HG03378 (cell line): ENCODE results near the gene IGFBP5.

Experiments used
- ATAC-seq: cut with Tn5 transposase; IDR thresholded peaks from one replicate; pipeline ENCODE4 v1.9.1; 2021; ENCODE audit warnings: mild to moderate bottlenecking, moderate library complexity; ENCODE audit not compliant: unreplicated experiment

Gene IGFBP5

DNA sequence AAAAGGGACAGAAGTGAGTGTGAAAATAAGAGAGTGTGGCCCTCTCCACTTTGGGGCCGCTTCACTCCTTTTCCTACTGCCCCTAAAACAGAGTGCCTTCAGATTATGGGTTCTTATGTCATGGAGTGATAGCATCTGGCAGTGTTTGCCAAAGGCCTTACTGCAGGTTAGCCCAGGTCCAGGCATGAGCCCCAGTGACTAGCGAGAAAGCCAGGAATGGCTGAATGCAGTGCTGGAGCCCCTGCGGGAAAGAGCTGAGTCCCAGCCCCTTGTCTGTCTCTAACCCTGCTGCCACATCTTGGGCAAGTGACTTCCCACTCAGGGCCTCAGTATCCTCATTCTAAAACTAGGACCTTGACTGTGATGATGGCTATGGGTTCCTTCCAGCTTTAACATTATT is 6.0 kb downstream of the IGFBP5 start:
- no peak for ATAC-seq

DNA sequence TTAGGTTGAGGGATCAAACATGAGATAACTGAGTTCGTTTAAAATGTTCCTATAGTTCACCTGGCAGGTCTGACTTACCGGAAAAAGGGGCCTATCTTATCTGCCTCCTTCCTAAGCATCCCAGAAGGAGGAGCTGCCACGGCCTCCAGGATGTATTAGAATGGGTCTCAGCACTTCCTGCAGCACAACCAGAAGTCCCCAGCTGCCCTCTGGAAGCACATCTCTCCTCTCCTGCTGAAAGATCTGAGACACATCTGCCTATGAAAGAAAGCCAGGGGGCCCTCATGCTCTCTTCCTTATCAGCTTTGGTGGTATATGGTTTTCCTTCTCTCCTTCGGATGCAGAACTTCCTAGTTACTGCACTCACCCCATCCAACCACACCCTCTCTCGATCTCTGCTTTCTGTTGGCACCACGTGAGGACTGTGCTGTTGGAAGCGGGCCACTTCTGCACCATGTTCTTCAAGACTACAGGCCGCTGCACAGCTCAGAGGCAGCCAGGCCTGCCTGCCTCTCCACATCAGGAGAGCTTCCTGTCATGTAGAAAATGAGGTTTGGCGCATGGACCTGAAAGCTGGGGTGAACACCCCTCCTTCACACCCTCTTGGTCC is 6.5 kb downstream of the IGFBP5 start:
- ATAC-seq = no peak

DNA sequence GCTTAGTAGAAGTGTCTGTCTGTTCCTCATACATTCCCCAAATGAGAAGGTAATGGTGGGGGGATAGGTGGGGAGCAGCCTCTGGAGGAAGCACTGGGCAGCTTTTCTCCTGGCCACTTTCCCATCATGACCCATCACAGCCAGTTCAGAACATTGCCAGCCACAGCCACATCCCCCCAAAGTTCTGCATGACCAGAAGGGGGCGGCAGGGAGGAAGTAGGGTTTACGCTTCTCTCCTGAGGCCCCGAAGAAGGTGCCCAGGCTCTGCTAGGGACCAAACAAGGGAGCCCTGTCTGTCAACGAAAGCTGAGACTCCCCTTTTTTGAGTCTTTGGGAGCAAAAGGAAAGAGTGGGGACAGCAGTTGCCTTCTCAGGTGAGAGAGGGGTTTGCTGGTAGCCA is 7.7 kb downstream of the IGFBP5 start:
- ATAC-seq = no peak

DNA sequence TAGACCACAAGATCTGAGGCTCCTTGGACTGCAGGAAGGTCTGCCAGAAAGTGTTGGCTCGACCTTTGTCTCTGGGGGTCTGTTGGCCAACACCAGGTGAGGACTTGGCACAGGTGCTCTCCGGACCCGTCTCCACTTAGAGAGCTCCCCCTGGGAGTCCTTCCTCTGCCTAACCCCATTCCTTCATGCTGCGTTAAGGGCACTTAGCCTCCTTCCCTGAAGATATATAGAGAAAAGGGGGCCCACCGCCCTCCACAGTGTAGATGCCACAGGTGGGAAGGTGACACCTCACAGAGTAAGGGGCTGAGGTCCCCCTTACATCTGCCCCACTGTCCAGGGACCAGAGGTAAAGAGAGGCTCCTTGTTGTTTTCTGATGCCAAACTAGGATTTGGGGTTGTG is 8.2 kb downstream of the IGFBP5 start:
- no peak for ATAC-seq

DNA sequence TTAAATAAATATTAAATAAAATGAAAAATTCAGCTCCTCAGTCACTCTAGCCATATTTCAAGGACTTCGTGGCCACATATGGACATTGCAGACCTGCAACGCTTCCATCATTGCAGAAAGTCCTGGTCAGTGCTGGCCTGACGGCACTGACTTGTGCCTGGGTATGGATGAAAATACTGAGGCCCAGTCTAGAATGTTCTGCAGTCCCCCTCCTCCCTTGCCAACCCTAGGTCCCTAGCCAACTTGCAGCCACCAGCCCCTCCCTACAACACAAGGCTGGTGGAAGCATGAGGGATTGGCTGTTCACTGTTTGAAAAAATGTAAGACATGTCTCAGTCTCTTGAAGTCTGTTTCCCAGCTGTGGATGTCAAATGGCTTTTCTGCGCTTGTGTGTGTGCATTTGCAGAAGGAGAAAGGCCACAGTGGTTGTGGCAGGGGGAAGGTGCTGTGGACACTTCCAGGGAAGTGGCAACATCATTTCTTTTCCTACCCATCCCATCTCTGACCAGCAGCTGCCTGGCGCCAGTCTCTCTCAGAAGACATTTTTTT is 9.9 kb downstream of the IGFBP5 start:
- no peak for ATAC-seq

DNA sequence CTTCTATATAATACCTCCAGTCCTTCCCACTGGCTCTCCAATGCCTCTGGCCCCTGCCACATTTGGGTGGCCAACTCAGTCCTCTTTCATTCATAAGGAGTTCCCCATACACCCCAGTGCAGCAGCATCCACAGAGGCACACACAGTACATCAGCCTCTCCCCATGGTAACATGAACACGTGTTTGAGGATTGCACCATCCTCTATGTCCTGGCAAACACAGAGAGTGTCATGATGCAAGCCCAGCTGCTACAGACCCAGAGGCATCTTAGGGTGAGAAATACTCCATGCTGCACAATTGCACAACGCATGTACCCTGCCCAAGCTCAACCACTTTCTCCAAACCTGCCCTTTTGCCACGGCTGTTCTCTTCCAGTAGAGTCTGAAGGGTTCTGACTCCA is 11.5 kb downstream of the IGFBP5 start:
- no peak for ATAC-seq

DNA sequence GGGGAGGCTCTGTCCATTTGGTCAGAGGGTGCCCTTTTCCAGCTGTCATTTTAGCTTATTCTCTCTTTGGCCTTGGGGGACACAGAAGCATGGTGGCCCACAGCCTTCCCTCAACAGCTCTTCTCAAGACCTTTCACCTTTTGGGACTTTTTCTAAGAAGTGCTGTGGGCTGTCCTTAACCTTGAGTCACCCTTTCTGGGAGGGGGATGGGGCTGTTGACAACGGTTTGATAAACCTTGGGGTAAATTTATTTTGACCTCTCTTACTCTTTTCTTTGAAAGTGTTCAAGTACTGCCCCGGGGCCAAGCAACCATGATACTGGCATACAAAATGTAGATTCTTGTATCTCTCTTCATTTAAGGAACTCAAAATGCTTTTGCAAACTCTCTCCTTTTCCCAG is 13.7 kb downstream of the IGFBP5 start:
- ATAC-seq = no peak

DNA sequence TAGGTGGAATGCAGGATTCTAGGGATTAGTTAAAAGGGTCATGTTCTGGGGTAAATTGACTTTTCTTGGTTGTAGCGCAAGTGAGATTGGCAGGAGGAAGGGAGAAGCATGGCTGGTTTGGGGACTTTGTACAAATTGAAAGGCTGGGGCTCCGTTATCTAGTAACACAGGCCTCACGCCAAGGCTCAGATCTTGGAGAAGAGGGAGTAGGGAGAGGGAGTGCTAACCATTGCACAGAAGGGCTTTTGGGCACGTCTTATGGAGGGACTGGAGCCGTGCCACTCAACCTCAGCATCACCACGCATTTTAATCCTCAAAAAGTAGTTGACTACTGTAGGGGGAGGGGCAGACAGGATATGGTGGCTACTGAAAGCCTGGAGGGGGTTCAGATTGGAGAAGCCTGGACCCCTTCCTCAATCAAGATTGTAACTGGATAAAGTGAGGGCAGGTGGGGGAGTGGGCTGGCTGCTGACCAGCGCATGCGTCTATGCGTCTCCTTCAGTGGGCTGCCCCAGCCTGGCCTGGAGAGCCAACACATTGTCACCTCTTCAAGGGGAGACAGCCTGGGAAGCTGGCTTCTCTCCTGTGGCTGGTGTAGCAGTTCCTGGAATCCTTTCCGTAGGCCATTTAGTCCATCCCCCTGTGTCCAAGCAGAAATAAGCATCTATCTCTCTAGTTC is 14.3 kb downstream of the IGFBP5 start:
- ATAC-seq = no peak

DNA sequence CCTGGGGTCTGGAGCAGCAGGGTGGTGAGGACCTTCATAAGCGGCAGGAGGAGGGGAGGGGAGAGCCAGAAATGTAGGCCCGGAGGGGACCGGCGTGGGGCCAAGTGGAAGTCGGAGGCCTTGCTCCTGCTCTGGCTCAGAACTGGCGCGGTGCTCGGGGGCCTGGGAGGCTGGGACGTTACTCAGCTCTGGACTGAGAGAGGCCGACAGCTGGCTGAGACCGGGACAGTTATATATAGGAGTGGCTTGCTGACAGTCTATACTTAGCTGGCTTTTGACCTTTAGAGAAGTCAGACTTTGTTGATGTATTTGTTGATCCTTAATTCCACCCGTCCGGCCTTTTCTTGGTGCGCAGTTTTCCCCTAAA is 15.7 kb downstream of the IGFBP5 start:
- no peak for ATAC-seq

DNA sequence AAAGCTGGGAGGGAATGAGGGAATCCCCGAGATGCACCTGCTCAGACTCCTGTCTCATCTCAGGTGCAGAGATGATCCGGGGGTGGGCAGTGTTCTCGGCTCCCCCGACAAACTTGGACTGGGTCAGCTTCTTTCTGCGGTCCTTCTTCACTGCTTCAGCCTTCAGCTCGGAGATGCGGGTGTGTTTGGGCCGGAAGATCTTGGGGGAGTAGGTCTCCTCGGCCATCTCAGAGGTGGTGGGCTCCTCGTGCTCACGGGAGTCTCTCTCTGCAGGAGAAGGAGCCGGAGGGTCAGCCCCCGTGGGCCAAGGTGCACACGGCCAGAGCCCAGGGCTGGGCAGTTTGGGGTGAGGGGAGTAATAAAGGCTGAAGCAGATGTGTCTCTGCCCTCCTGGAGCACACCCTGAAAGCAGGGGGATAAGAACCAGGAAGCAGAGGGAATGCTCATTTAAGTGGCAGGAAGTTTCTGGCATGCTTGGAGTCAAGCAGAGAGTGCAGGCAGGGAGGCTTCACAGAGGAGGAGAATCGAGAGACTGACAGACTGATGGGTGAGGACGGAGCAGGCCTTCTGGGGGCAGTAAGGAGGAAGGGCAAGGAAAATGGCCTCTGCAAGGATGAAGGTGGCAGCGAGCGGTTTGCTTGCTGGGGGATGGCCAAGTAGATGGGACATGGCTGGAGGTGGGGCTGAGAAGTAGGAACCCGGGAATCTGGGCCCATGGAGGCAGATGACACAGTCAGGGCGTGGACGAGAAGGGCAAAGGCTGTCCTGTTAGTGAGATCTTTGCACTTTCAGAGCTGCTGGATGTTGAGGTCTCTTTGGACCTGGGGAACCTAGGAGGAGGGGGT is 16.3 kb downstream of the IGFBP5 start:
- ATAC-seq = no peak

DNA sequence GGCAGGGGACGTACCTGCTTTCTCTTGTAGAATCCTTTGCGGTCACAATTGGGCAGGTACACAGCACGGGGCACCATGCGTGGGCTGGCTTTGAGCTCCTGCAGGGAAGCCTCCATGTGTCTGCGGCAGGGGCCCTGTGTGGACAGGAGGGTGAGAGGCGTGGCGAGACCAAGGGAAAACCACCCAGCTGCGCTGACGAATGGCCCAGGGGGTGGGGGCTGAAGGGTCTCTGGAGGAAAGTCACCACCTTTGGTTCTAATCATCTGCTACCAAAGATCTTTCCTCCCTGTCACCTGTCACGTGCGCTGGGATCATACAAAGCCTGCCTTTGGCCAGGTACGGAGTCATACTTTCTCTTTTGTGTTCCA is 17.3 kb downstream of the IGFBP5 start:
- ATAC-seq = no peak

DNA sequence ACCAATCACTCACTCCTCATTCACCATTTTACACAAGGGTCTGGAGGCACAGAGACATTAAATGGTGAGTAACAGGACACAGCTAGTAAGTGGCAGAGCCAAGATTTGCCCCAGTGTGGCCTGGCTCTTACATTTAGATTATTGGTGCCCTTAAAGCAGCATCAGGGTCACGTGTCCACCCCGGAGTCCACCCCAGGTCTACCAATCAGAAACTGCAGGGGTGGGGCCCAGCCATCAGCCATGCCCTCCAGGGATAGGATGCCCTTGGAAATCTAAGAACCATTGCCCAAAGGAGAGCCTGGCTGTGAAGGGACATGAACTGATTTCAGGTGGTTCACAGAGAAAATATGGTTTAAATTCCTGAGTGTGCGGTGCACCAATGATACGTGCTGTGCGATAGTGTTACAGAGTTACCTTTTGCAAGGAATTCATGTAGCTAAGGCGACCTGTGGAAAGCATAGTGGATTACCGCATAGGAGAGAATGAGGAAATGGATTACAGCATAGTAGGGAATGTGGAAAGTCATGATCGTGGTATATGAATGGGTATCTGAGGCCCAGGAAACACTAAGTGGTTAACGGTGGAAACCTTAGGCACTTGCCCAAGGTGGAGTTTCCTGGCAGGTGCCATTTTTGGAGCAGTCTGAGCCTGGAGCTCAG is 17.8 kb downstream of the IGFBP5 start:
- no peak for ATAC-seq

DNA sequence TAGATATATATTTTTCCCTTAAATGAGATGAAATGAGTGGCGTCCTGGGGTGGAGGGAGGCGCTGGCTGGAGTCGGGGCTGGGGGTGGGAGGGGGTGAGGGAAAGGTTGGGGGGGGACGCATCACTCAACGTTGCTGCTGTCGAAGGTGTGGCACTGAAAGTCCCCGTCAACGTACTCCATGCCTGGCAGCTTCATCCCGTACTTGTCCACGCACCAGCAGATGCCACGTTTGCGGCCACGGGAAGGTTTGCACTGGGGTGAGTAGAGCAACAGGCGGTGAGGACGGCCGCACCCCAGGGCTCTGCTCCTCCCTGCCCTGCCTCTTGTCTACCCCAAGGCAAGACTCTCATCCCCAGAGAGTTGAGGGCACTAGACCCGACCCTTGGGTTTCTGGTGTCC is 18.7 kb downstream of the IGFBP5 start:
- ATAC-seq = no peak

DNA sequence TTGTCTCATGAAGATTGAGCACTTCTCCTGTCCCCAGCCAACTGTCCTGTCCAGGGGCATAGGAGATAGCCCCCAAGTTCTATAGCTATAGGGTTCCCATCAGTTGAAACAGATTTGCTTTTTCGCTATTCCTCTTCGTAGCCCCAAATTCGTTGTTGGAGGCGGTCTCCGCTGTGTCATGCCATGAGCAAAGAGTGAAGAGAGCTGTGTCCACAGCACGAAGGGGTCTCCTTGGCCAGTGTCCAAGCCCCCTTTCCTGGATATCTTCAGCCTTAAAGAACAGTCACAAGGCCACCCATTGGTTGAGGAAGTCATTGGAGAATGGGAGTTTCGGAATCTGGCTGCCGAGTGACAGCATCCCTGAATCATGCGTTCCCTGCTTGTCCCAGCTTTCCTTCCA is 21.0 kb downstream of the IGFBP5 start:
- ATAC-seq = no peak

DNA sequence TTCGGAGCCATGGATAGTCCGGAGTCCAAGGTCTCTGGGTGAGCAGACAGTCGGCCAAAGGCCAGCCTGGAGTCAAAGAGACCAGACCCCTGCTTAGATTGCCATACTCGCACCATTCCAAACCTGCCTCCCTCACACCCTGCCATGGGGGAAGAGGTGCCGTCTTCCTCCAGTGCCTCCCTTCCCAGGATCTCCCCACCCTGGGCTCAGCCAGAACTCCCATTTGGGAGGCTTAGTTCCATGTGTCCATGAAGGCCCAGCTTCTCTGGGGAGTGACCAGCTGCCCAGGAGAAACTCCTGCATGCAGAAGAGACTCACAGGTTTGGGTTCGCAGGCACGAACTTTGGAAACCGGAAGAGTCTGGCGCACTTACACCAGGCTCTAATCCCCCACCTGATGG is 21.7 kb downstream of the IGFBP5 start:
- ATAC-seq = no peak

DNA sequence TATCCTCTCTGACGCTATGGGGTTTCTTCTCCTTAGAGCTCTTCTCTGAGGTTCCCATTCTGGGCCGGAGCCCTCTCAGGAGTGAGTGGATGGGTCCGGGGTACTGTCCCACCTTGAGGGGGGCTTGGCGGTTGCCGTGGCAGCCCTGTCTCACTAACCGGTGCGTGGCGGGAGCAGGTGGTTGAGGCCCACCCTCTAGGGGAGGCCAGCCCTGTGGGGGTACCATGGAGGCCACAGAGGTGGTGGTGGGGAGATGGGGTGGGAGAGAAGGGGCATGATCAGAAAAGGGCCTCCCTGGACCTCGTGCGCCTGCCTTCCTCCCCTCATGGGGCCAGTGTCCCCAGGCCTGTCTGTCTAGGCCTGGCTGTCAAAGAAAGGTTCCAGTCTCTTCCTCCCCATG is 22.3 kb downstream of the IGFBP5 start:
- ATAC-seq = no peak

DNA sequence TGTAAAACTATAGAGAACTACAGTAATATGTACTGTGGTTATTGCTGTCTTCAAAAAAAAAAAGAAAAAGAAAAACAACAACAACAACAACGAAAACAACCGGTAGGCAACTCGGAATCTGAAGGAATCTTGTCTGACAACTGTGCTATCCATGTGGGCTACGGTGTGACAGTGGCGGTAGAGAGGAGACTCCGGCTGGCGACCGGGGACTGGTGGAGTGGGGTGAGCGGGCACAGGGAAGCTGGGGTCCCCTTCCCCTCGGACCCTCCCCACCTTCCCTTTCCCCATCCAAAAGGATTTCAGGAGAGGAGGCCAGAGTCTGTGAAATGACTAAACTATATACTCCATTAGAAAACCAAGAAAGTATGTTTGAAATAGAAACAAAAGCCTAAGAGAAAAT is 22.9 kb downstream of the IGFBP5 start:
- ATAC-seq = no peak

DNA sequence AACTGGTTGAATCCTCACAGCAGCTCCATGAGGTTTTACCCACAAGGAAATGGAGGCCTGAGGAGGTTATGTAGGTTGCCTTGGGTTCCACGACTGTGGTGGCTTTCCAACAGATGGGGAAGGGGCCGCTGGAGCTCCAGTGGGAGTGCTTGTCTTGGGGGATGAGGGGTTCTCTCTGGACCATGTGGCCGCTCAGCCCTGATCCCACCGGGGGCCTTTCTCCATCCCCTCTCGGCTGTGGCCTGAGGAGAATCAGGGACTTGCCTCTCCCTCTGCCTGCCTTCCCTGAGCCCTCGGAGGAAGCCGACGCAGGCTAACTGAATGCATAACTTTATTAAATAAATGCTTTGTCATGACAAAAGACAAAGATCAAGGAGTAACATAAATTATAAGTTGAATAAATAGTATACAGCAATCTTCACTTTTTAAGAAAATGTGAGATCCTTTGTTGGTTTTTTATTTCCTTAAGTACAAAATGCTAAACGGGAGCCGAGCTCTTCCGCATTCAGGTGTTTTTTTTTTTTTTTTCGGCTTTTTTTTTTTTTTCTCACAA is 23.5 kb downstream of the IGFBP5 start:
- no peak for ATAC-seq

DNA sequence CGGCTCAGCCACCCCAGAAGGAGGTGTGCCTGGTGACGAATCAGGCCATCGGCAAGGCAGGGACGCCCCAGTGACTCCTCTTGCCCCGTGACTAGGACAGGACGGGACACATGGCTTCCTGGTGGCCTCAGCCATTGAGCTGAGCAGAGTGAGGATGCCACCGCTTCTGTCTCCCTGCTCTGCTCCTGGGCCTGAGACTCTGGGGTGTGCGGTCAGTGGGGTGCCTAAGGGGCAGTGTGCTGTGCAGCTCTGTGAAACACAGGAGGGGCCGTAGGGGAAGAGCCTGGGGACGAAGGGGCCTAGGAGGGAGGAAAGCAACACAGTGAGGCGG is 24.3 kb downstream of the IGFBP5 start:
- ATAC-seq = no peak

DNA sequence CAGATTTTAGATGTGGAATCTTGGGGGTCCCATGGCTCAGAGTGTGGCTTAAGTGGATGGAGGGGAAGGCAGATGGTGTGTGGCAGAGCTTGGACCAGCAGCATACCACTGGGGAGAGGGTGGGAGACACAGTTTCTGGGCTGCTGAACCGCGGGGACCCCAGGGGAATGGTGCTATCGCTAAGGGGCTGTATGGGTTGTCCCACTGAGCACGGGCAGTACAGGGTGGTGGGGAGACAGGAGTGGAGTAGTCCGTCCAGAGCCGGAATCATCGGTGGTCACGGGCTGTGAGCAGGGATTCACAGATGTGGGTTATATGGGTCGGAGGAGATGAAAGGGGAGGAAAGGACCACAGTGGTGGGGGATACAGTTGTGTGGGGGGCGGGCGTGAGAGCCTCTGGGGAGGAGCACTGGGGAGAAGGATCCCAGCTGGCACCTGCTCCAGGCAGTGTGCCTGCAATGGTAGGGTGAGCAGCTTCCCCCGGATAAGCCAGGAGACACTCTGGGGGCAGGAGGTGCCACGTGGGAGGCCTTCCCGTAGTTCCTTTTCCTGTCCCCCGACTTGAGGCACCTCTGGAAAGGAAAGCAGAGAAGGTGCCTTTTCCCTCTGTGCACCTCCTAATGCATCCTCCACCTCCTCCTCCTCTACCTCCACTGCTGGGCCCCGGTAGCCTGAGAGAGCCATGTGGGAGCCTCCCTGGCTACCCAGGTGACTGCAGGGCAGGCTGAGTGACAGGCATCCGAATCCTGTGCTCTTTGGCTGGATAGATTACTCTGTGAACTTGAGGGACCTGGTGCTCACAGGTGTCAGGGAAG is 24.9 kb downstream of the IGFBP5 start:
- no peak for ATAC-seq
